22Rv1 (cell line): ENCODE results near the gene CISD1.
"Not testable (repeated sequence)": the region's sequence is repeated elsewhere in the genome, so short reads cannot be mapped to it uniquely, and the experiment has no call there.

Source experiments
- H3K27ac ChIP-seq: fragments of 450-650 bp; 2 replicates; pipeline ENCODE4 v1.5.1; 2017
- ZFX ChIP-seq: fragments of 450-650 bp; IDR thresholded peaks from 2 replicates; pipeline ENCODE4 v1.6.1; 2017; ENCODE audit warnings: antibody characterized with exemption, borderline replicate concordance
- TF ChIP-seq, protein P1 (sequence below): fragments of 450-650 bp; IDR thresholded peaks from 2 replicates; pipeline ENCODE4 v1.5.1; 2017; ENCODE audit warnings: mild to moderate bottlenecking

Gene CISD1

DNA sequence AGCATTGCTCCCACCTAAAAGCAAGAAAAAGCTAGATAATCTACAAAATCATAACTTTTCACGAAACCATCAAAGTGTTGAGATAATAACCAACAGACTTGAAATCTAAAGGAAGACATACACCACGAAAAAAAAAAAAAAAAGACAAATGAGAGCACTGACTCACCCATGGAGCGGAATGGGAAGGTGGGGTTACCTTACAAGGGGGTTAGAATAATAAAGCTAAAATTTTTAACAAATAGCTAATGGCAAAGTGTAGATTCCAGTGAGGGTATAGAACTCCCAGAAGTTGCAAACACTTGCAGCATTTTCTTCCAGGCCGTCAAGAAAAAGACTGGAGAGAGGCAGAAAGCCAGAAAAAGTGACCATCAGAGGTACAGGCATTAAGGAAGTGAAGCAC, 28.4 kb upstream of the CISD1 start:
- no peak overlapping the region for H3K27ac ChIP-seq
- TF ChIP-seq, protein P1, sequence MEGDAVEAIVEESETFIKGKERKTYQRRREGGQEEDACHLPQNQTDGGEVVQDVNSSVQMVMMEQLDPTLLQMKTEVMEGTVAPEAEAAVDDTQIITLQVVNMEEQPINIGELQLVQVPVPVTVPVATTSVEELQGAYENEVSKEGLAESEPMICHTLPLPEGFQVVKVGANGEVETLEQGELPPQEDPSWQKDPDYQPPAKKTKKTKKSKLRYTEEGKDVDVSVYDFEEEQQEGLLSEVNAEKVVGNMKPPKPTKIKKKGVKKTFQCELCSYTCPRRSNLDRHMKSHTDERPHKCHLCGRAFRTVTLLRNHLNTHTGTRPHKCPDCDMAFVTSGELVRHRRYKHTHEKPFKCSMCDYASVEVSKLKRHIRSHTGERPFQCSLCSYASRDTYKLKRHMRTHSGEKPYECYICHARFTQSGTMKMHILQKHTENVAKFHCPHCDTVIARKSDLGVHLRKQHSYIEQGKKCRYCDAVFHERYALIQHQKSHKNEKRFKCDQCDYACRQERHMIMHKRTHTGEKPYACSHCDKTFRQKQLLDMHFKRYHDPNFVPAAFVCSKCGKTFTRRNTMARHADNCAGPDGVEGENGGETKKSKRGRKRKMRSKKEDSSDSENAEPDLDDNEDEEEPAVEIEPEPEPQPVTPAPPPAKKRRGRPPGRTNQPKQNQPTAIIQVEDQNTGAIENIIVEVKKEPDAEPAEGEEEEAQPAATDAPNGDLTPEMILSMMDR = no peak
- TF ChIP-seq ZFX = no peak

DNA sequence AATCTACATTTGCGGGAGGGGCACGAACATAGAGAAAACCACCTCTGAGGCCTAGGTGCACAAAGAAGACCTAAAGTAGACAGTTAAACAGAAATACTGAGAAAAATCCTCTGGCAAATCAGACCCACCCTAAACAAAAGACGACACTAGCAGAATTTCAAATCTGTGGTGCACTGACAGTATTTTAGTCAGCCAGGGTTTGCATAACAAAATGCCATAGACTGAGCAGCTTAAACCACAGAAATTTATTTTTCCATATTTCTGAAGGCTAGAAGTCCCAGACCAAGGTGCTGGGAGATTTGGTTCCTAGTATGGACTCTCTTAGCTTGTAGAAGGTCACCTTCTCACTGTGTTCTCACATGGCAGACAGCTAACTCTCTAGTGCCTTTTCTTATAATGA, 27.6 kb upstream of the CISD1 start:
- no peak overlapping the region for H3K27ac ChIP-seq
- no peak for TF ChIP-seq ZFX
- TF ChIP-seq, protein P1 = no peak

DNA sequence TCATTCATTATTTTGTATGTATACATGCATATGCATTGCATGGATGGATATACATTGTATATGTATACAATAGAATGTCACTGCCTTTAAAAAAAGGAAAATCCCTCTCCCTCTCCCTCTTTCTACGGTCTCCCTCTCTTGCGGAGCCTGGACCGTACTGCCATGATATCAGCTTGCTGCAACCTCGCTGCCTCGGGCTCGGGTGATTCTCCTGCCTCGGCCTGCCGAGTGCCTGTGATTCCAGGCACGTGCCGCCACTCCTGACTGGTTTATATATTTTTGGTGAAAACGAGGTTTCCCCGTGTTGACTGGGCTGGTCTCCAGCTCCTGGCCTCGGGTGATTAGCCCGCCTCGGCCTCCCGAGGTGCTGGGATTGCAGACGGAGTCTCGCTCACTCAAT, 25.7 kb upstream of the CISD1 start:
- no peak overlapping the region for H3K27ac ChIP-seq
- TF ChIP-seq, protein P1 = no peak
- TF ChIP-seq ZFX = no peak

DNA sequence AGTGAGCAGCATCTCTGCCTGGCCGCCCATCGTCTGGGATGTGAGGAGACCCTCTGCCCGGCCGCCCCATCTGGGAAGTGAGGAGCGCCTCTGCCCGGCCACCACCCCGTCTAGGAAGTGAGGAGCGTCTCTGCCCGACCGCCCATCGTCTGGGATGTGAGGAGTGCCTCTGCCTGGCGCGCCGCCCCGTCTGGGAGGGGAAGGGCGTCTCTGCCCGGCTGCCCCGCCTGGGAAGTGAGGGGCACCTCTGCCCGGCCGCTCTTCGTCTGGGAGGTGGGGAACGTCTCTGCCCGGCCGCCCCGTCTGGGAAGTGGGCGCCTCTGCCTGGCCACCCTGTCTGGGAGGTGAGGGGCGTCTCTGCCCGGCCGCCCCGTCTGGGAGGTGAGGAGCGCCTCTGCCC, 25.2 kb upstream of the CISD1 start:
- H3K27ac ChIP-seq = not testable (repeated sequence)

DNA sequence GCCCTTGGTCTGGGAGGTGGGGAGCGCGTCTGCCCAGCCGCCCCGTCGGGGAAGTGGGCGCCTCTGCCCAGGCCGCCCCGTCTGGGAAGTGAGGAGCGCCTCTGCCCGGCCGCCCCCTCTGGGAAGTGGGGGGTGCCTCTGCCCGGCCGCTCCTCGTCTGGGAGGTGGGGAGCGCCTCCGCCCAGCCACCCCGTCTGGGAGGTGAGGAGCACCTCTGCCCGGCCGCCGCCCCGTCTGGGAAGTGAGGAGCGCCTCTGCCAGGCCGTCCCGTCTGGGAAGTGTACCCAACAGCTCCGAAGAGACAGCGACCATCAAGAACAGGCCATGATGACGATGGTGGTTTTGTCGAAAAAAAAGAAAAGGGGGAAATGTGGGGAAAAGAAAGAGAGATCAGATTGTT, 24.7 kb upstream of the CISD1 start:
- not testable (repeated sequence) for H3K27ac ChIP-seq

DNA sequence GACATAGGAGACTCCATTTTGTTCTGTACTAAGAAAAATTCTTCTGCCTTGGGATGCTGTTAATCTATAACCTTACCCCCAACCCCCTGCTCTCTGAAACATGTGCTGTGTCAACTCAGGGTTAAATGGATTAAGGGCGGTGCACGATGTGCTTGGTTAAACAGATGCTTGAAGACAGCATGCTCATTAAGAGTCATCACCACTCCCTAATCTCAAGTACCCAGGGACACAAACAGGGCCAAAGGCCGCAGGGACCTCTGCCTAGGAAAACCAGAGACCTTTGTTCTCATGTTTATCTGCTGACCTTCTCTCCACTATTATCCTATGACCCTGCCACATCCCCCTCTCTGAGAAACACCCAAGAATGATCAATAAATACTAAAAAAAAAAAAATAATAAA, 24.3 kb upstream of the CISD1 start:
- H3K27ac ChIP-seq = not testable (repeated sequence)

DNA sequence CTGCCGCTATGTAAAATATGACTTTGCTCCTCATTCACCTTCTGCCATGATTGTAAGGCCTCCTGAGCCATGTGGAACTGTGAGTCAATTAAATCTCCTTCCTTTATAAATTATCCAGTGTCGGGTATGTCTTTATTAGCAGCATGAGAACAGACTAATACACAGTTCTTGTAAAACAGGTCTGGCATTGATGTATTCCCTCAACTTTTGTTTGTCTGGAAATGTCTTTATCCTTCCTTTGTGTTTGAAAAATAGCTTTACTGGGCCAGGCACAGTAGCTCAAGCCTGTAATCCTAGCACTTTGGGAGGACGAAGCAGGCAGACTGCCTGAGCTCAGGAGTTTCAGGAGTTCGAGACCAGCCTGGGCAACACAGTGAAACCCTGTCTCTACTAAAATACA, 15.8 kb upstream of the CISD1 start:
- H3K27ac ChIP-seq = no peak overlapping the region
- TF ChIP-seq ZFX = no peak
- TF ChIP-seq, protein P1 = no peak

DNA sequence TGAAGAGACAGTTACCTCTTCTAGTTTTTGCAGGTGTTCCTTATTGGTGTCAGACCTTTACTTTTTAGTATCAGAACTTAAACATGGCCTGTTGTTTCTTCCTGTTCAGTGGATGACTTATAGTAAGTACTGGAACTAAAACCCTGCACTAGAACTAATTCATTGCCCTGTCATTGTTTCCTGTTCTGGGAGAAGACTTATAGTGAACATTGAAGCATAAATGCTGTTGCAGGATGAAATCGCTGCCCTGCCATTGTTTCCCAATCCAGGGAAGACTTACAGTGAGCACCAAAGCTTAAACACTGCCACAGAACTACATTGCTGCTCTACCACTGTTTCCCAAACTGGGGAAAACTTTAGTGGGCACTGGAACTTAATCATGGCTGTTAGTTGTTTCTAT, 14.3 kb upstream of the CISD1 start:
- TF ChIP-seq, protein P1 = no peak
- no peak for TF ChIP-seq ZFX
- no peak overlapping the region for H3K27ac ChIP-seq

DNA sequence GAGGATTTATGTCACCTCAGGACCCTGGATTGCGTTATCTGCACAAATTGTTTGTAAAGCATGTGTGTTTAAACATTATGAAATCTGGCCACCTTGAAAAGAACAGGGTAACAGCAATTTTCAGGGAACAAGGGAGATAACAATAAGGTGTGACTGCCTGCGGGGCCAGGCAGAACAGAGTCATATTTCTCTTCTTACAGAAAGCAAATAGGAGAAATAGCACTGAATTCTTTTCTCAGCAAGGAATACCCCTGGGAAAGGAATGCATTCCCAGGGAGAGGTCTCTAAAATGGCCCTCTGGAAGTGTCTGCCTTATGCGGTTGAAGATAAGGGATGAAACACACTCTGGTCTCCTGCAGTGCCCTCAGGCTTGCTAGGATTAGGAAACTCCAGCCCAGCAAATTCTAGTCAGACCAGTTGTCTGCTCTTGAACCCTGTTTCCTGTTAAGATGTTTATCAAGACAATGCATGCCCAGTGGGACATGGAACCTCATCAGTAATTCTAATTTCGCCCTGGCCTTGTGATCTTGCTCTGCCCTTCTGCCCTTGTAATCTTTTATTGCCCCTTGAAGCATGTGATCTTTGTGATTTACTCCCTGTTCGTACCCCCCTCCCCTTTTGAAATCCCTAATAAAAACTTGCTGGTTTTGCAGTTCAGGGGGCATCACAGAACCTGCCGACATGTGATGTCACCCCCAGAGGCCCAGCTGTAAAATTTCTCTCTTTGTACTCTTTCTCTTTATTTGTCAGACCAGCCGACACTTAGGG, 12.8 kb upstream of the CISD1 start:
- H3K27ac ChIP-seq = not testable (repeated sequence)
